HG03354 (cell line): Measurements from ENCODE around the gene WIZ.

Source experiments
- ATAC-seq: cut with Tn5 transposase; IDR thresholded peaks from one replicate; pipeline ENCODE4 v1.9.1; 2021; ENCODE audit warnings: mild to moderate bottlenecking; ENCODE audit not compliant: unreplicated experiment, poor library complexity, severe bottlenecking

Gene WIZ

DNA sequence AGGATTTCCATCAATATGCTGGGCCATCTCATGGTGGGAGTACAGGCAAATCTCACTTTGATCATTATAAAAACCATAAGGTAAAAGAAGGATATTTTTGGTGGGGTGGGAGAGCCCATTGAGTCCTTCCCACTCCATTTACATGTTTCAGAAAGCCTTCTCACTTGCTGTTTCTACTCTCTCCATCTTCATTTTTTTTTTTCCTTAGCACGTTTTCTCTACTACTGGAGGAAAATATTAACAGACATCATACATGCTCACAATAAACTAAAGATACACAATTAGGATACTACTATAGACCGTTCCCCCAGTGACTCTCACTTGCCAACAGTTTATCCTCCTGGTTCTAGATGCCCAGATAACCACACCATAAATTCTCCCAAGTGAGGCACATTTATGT is 68.3 kb downstream of the WIZ start:
- ATAC-seq: no peak

DNA sequence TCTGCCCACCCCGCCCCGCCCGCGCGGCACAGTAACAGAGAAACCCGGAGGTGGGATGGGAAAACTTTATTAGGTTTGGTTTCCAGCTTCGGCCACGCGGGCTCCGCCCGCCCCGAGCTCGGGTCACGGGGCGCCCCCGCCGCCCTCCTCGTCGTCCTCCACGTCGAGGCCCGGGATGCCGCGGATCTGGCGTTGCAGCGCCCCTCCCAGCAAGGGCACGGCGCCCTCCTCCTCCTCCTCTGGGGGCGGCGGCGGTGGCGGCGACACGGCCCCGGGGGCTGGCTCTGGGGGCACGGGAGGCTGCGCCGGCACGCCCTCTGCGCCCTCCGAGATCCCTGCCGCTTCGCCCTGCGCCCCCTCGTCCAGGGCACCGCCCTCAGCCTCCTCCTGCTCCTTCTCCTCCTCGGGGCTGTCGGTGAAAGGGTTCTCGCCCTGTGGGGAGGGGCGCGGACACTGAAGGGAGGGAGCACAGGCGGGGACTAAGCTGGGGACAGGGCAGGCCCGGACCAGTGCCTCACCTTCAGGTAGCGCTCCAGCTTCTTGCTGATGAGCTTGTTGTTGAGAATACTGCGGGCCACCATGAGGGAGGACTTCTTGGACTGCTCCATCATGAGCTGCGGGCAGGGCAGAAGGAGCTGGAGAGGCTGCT is 69.6 kb downstream of the WIZ start:
- peak; percentile 37 for ATAC-seq

DNA sequence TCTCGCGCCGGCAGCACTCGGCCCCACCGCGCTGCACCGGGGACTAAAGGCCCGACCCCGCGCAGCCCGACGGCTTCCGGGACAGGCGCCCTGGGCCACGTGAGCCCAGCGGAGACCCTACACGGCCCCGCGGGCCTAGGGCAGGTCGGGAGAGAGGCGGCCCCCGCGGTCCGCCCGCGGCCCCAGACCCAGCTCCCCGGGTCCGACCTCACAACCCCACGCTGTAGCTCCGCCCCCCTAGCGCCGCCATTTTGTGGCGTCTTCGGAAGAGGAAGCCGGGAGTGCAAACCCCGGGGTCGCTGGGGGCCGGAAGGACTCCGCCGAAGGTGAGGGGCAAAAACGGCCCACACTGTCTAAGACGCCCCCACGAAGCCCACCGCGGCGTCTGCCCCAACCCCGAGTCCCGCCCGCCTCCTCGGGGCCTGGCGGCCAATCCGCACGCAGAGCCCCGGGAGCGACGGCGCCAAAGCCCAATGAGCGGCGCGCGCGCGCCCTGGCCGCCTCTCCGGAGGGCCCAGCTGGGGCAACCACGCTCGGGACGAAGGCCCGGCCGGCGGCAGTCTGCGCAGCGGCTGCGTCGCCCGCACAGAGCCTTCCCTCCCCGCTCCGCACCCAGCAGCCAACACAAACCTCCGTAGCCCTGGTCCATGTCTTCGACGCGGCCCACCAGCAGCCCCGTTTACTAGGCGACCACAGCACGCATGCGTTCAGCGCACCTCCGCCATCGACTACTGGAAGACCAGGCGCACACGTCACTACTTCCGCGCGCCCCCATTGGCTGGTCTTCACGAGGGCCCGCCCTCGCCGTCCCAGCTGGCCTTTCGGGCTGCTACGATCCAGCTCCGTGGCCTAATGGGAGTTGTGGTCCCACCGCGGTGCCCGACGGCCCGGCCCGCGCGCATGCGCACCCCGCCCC is 70.4 kb downstream of the WIZ start, which contains the start of gene AKAP8:
Gene AKAP8 (minus strand): TSS at position 705 of the 916 bp plus-strand sequence. CDS start 56 bp downstream, at position 649.
- peak; percentile 87 for ATAC-seq

DNA sequence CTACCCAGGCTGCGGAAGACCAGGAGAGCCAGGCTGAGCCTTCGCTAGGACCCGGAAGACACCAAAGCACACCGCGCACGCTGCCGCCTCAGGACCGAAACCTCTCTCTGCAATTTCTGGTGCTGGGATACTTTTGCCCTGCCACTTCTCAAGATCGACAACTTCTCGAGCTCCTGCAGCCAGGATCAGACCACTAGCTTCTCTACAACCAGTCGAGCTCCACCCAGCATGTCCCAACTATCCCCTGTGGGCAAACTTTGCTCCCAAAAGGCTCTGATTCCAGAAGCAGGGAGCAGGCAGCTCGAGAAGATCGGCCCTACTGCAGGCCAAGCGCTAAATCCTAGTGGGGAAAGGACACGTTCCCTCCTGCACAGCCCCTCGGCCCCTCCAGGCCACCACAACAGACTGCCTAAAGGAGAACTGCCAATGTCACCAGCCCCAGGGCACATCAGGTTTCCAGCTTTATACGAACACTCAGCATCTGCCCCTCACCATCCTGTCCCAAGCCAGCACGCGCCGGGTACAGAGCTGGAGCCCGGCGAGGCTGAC is 71.1 kb downstream of the WIZ start:
- ATAC-seq: no peak

DNA sequence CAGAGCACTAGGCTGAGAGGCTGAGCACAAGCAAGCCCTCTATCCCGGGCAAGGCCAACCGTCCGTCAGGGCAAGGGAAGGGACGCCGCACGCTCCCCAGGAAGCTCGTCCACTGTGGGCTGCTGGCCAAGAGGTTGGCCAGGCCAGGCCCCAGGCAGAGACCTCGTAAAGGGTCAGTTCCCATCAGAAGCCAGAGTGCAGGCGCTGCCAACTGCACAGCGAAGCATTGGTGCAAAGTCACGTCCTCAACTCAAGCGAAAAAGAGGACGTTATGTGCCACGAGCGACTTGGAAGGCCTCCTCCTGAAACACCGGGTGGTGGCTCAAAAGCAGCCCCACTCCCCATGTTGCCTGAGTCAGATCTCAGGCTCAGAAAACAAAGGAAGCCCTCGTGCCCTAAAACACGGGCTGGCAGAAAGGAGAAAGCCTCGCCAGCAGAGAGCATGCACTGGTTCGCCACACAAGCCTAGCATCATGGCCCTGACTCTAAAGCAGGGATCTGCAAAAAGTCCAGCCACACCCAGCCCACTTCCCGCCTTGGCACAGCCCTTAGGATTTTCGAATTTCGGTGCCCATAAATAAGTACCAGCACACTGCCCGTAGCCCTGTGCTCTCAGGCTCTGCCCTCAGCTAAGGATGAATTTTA is 74.8 kb downstream of the WIZ start:
- ATAC-seq: no peak

DNA sequence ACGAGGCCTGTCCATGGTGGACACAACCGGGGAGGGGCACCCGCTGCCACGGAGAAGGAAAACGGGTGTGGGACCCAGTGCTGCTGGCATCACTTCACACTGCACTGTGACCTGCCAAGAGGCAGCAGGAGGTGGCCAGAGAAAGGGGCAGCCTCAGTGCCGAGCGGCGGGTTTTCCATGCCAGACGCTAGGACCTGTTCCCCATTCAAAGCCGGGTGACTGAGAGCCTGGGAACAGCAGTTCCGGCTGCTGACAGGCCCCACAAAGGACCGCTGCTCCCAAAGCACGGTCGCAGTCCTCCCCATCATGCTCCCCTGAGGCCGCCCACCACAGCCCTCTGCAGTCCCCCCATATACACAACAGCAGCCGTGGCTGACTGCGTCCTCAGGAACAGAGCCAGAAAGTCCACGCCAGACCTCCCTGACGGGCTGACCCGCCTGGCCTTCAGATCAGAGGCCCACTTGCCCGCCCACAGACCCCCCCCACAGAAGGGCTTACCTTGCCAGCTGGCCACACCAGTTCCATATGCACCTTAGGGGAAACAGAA is 75.6 kb downstream of the WIZ start:
- ATAC-seq: no peak

DNA sequence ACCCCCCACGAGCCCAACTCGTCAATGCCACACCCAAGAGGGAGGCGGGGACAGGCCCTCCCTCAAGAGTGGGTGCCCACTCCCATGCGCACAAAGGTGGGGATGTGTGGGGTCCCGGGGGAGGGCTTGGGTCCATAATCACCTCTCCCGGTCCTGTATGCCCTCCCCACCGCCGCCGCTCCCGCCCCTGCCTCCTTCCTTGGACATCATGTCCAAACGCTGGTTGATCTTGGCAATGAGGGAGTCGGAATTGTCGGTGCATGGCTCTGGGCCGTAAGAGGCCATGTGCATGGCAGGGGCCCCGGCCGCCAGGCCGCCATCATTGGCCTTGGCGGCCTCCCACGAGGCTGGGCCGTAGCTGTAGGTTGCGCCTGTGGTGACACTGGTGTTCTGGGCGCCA is 76.1 kb downstream of the WIZ start:
- ATAC-seq: no peak

DNA sequence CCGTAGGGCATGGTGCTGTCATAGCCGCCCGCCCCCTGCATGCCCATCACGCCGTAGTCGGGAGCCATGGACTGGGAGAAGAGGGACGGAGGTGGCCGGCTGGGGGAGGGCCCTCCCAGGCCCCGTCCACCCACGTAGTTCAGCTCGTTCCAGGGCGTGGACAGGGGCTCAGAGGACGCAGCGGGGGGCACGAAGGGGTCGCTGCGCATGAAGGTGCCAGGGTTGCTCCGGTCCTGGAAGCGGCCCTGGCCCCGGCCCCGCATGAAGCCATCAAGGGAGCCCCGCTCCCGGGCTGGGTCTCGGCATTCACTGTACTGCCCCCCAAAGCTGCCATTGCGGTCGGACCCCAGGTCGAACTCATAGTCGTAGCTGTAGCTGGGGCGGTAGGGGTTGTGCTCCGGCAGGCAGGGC is 76.9 kb downstream of the WIZ start:
- no peak for ATAC-seq

DNA sequence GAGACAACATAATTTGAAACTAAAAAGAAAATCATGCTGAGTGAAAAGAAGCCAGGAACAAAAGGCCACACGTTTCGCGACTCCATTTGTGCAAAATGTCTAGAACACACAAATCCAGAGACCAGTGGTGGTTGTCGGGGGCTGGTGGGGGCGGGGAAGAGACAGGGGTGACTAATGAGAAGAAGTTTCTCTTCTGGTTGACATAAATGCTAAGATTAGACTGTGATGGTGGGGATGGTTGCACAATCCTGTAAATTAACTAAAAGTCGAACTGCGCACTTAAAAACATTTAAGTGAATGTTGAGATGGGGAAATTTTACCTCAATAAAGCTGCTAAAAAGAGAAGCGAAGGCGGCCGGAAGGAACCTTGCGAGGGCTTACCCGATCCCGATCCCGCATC is 77.3 kb downstream of the WIZ start:
- ATAC-seq: no peak

DNA sequence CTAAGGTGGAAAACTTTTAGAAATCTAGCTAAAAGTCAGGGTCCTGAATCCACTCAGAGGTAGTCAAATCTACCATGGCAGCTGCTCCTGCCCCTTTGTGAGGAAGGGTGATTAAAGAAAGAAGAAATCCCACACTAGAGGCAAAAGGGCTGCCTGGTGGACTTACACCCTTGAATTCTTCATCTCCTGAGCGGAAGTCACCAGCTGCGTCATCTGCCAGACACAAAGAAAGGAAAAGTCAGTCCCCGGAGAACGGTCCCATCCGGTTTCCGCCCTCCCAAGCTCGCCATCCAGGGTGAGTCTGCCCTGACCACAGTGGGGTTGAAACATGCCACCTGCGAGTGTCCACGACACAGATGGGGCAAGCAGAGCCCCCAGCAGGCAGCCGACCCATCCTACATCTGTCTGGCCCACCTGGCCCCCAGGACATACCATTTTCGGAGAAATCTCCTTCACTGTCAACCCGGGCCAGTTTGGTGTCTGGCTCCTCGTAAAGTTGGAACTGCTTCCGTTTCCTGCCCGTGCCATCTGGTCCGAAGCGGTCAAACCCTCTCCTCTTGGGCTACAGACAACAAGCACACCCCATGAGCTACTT is 77.9 kb downstream of the WIZ start:
- no peak for ATAC-seq

DNA sequence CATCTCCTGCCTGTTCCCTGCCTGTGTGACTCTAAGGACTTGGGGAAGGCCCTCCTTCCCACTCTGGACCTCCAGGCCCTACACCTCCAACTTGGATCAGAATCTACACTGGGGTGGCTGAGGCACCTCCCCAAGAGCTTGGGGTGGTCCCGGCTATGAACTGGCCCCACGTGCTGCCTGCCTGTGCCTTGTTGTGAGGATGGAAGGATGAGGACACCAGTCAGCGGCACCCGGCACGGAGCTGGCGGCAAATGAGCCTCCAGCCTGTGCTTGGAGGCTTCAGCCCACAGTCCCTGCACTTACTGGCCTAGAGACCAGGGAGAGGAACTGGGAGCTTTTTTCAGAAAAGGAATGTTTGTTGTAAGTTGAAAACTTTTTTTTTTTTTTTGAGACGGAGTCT is 78.6 kb downstream of the WIZ start:
- no peak for ATAC-seq
